GM12878 (cell line): Measurements from ENCODE around the gene ADAMTS3. TPM values are rescaled to one million over a fixed set of nuclear protein-coding genes. Genes with fewer than 3 reads are reported as not detected.

Source experiments
- ATAC-seq: fragments of 200-7000 bp; cut with Tn5 transposase; 3 replicates; pipeline ENCODE4 v1.9.1; 2020; ENCODE audit warnings: mild to moderate bottlenecking, moderate library complexity
- BruUV-seq: library from RNA; stranded (reverse); fragments of 400-500 nt; replicated peaks from 2 replicates; lab custom pipeline; 2021; lab: Mats Ljungman, UMichigan
- CTCF ChIA-PET: fragments of 300-600 bp; sonication (Branson Sonifier 250); formaldehyde crosslinking; extraction: SDS; loops from one replicate; lab custom pipeline; 2021; ENCODE audit warnings: inconsistent platforms; lab: Yijun Ruan, JAX
- POLR2A ChIA-PET: fragments of 350-600 bp; formaldehyde crosslinking; extraction: SDS; loops from one replicate; lab custom pipeline; 2021; ENCODE audit warnings: inconsistent platforms; lab: Charles Lee
- RAD21 ChIA-PET: fragments of 300-600 bp; sonication (Branson Sonifier 250); formaldehyde crosslinking; loops from one replicate; lab custom pipeline; 2023; ENCODE audit warnings: antibody characterized with exemption; ENCODE audit not compliant: unreplicated experiment; lab: Charles Lee
- SMC1A ChIA-PET: fragments of 300-600 bp; sonication (Branson Sonifier 250); formaldehyde crosslinking; loops from one replicate; lab custom pipeline; 2023; ENCODE audit not compliant: unreplicated experiment, uncharacterized antibody; lab: Charles Lee
- DNase-seq: peaks from one replicate; pipeline ENCODE4 v3.0.0-alpha.2; 2011; ENCODE audit warnings: low read depth, low spot score
- FAIRE-seq: peaks from 3 replicates; lab custom pipeline; 2011; peaks lifted over from hg19 to GRCh38; lab: Jason Lieb, UNC
- H2AFZ ChIP-seq: 2 replicates; pipeline ENCODE4 v1.6.0; 2011; ENCODE audit warnings: low read depth, low read length, control low read depth; ENCODE audit not compliant: control insufficient read depth
- H3K27ac ChIP-seq: 2 replicates; pipeline ENCODE4 v1.5.1; 2011; ENCODE audit warnings: control low read depth; ENCODE audit not compliant: control insufficient read depth, insufficient read depth
- H3K27me3 ChIP-seq, 2 experiments: replicated peaks in 1 of 2; 2 replicates each; pipeline versions ENCODE4 v1.6.0 to v1.6.1; 2011; ENCODE audit warnings: low read length in 1 of 2; ENCODE audit not compliant: control insufficient read depth in 2 of 2, insufficient read depth in 2 of 2
- H3K36me3 ChIP-seq, 2 experiments: 2 replicates each; pipeline ENCODE4 v1.5.1; 2011; ENCODE audit warnings: low read length in 1 of 2; ENCODE audit not compliant: control insufficient read depth in 2 of 2, insufficient read depth in 2 of 2
- H3K4me1 ChIP-seq: 2 replicates; pipeline ENCODE4 v1.6.1; 2011; ENCODE audit warnings: mild to moderate bottlenecking, low read length, moderate library complexity, mixed read lengths; ENCODE audit not compliant: control insufficient read depth, insufficient read depth
- H3K4me2 ChIP-seq: 2 replicates; pipeline ENCODE4 v1.6.0; 2011; ENCODE audit warnings: control low read depth; ENCODE audit not compliant: control insufficient read depth, insufficient read depth
- H3K4me3 ChIP-seq: fragments of 200-600 bp; sonication (generic); 2 replicates; pipeline ENCODE4 v1.5.1; 2016
- H3K79me2 ChIP-seq: 2 replicates; pipeline ENCODE4 v1.6.0; 2011; ENCODE audit warnings: low read length; ENCODE audit not compliant: control insufficient read depth, insufficient read depth
- H3K9ac ChIP-seq: 2 replicates; pipeline ENCODE4 v1.8.0; 2011; ENCODE audit warnings: low read length, control low read depth, mixed read lengths; ENCODE audit not compliant: control insufficient read depth, insufficient read depth
- H3K9me3 ChIP-seq: replicated peaks from 3 replicates; pipeline ENCODE4 v1.5.1; 2011; ENCODE audit warnings: mild to moderate bottlenecking, low read length; ENCODE audit not compliant: control insufficient read depth, insufficient read depth
- H4K20me1 ChIP-seq: 2 replicates; pipeline ENCODE4 v1.6.0; 2011; ENCODE audit not compliant: control insufficient read depth, insufficient read depth
- BHLHE40 ChIP-seq, 2 experiments: fragments of 450-650 bp in 1 of 2; IDR thresholded peaks; 2 replicates each; pipeline ENCODE4 v1.6.1; 2011 to 2017; ENCODE audit warnings: low read depth in 2 of 2, borderline replicate concordance in 1 of 2, improper control_type of control experiment in 1 of 2, low read length in 1 of 2, mild to moderate bottlenecking in 1 of 2
- CHD4 ChIP-seq: fragments of 200-600 bp; sonication (generic); IDR thresholded peaks from 2 replicates; pipeline ENCODE4 v1.6.1; 2016; ENCODE audit warnings: mild to moderate bottlenecking
- CREM ChIP-seq: IDR thresholded peaks from 2 replicates; pipeline ENCODE4 v1.6.1; 2014; ENCODE audit warnings: antibody characterized with exemption, low read depth
- EGR1 ChIP-seq, 2 experiments: IDR thresholded peaks; 1 replicate in 1 of 2; 2 replicates in 1 of 2; pipeline ENCODE4 v1.6.1; 2011 to 2012; ENCODE audit warnings: low read depth in 2 of 2, low read length in 2 of 2, borderline replicate concordance in 1 of 2, mild to moderate bottlenecking in 1 of 2, moderate library complexity in 1 of 2
- NR2C2 ChIP-seq: IDR thresholded peaks from 2 replicates; pipeline ENCODE4 v1.6.1; 2011; ENCODE audit warnings: borderline replicate concordance, low read depth; ENCODE audit not compliant: control insufficient read depth, insufficient read length
- PML ChIP-seq: IDR thresholded peaks from 2 replicates; pipeline ENCODE4 v1.6.1; 2012; ENCODE audit warnings: low read length, inconsistent platforms
- POLR2A ChIP-seq: IDR thresholded peaks from 2 replicates; pipeline ENCODE4 v1.6.1; 2011; ENCODE audit warnings: low read depth, mild to moderate bottlenecking, low read length
- POLR2AphosphoS2 ChIP-seq: IDR thresholded peaks from 2 replicates; pipeline ENCODE4 v1.6.1; 2011; ENCODE audit warnings: low read depth, mild to moderate bottlenecking, low read length, improper control_type of control experiment, moderate library complexity
- SIX5 ChIP-seq: IDR thresholded peaks from 2 replicates; pipeline ENCODE4 v1.6.1; 2011; ENCODE audit warnings: mild to moderate bottlenecking, low read depth, low read length, moderate library complexity; ENCODE audit not compliant: severe bottlenecking
- STAT3 ChIP-seq: IDR thresholded peaks from 2 replicates; pipeline ENCODE4 v1.6.1; 2011; ENCODE audit warnings: low read depth, low read length, improper control_type of control experiment
- whole genome bisulfite sequencing: methylation state at CpG from one replicate; pipeline ENCODE4 v1.1.6; 2016; ENCODE audit warnings: low lambda C conversion rate; ENCODE audit not compliant: insufficient replicate concordance, insufficient coverage; ENCODE audit errors: missing lambda C conversion rate; 5-methylcytosine and 5-hydroxymethylcytosine counted together
- in situ Hi-C: fragments of 300-500 bp; cut with MboI; formaldehyde crosslinking; loops from 9 replicates; pipeline ENCODE4 v1.14.3; 2018; ENCODE audit warnings: mixed read lengths
- intact Hi-C: fragments of 100-400 bp; cut with micrococcal nuclease; formaldehyde crosslinking; loops from one replicate; pipeline ENCODE4 v1.14.2; 2022; ENCODE audit not compliant: unreplicated experiment
- polyA plus RNA-seq, 11 experiments: library from polyadenylated mRNA; depleted of rRNA in 4 of 11; unstranded in 6 of 11; stranded (reverse) in 5 of 11; fragments of >200 nt; fragmentation: Nextera tagmentation in 4 of 11; fragmentation: Illumina TruSeq in 1 of 11; extraction: Ambion mirVana in 4 of 11; extraction: Trizol in 1 of 11; gene quantifications; 1 replicate in 1 of 11; 2 replicates in 10 of 11; pipeline versions ENCODE4 v1.2.1 to v1.2.3, GENCODE V29; 2011 to 2016; ENCODE audit warnings: inconsistent platforms in 2 of 11, missing spikeins in 2 of 11, low read depth in 1 of 11
- total RNA-seq, 4 experiments: library from RNA; depleted of rRNA in 3 of 4; stranded (reverse); fragments of >200 nt in 3 of 4; fragmentation: Illumina TruSeq in 1 of 4; extraction: Trizol in 1 of 4; gene quantifications; 2 replicates each; pipeline versions ENCODE4 v1.2.1 to v1.2.3, GENCODE V29; 2013 to 2021
- TF ChIP-seq, protein P1 (sequence below): fragments of 450-650 bp; IDR thresholded peaks from 2 replicates; pipeline ENCODE4 v1.6.1; 2016; ENCODE audit warnings: mild to moderate bottlenecking
- TF ChIP-seq, protein P2 (sequence below): IDR thresholded peaks from 2 replicates; pipeline ENCODE4 v1.6.1; 2012; ENCODE audit warnings: mild to moderate bottlenecking, low read depth, low read length
- TF ChIP-seq, protein P3 (sequence below): IDR thresholded peaks from 2 replicates; pipeline ENCODE4 v1.6.1; 2011; ENCODE audit warnings: borderline replicate concordance, low read depth, mild to moderate bottlenecking, moderate library complexity, low read length; ENCODE audit not compliant: insufficient read depth, poor library complexity, severe bottlenecking
- TF ChIP-seq, protein P4 (sequence below): fragments of 450-650 bp; IDR thresholded peaks from 2 replicates; pipeline ENCODE4 v1.6.1; 2014; ENCODE audit warnings: mild to moderate bottlenecking

The ADAMTS3 gene
- total and polyA plus RNA-seq, 10 of the 15 experiments (the other 5 are each of a cell fraction or from before 2014, with no cell fraction given) = under 0.01 to 0.07 (median 0.02) TPM; not detected in 6

DNA sequence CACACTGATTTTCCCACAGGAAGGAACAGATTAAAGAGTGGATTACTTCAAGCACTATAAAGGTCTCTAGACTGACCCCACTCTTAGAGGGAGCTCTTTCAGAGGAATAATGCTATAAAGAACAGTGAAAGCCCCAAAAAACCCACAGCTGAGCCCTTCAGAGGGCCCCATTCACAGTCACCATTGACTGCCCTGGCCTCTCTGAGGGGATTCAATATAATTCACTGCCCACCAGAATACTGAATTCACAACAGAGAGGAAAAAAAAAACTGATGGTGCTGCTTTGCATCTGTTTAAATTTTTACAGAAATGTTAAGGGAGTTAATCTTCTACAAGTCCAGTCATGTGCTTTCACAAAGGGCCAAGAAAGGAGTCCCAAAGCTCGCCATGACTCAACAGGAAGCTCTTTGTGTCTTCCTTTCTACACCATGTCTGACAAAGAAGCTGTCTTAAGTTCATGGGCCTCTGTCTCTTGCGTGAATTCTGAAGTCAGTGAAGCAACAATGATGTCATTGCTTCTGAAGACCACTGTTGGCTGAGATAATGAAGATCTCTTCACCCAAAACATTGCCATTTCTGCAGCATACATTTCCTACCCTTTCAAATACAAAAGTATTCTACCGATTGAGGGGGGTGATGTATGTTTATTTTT, 174.9 kb downstream of the ADAMTS3 start (continued):
- TF ChIP-seq, protein P1, sequence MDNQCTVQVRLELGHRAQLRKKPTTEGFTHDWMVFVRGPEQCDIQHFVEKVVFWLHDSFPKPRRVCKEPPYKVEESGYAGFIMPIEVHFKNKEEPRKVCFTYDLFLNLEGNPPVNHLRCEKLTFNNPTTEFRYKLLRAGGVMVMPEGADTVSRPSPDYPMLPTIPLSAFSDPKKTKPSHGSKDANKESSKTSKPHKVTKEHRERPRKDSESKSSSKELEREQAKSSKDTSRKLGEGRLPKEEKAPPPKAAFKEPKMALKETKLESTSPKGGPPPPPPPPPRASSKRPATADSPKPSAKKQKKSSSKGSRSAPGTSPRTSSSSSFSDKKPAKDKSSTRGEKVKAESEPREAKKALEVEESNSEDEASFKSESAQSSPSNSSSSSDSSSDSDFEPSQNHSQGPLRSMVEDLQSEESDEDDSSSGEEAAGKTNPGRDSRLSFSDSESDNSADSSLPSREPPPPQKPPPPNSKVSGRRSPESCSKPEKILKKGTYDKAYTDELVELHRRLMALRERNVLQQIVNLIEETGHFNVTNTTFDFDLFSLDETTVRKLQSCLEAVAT = no peak
- TF ChIP-seq, protein P2, sequence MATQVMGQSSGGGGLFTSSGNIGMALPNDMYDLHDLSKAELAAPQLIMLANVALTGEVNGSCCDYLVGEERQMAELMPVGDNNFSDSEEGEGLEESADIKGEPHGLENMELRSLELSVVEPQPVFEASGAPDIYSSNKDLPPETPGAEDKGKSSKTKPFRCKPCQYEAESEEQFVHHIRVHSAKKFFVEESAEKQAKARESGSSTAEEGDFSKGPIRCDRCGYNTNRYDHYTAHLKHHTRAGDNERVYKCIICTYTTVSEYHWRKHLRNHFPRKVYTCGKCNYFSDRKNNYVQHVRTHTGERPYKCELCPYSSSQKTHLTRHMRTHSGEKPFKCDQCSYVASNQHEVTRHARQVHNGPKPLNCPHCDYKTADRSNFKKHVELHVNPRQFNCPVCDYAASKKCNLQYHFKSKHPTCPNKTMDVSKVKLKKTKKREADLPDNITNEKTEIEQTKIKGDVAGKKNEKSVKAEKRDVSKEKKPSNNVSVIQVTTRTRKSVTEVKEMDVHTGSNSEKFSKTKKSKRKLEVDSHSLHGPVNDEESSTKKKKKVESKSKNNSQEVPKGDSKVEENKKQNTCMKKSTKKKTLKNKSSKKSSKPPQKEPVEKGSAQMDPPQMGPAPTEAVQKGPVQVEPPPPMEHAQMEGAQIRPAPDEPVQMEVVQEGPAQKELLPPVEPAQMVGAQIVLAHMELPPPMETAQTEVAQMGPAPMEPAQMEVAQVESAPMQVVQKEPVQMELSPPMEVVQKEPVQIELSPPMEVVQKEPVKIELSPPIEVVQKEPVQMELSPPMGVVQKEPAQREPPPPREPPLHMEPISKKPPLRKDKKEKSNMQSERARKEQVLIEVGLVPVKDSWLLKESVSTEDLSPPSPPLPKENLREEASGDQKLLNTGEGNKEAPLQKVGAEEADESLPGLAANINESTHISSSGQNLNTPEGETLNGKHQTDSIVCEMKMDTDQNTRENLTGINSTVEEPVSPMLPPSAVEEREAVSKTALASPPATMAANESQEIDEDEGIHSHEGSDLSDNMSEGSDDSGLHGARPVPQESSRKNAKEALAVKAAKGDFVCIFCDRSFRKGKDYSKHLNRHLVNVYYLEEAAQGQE = no peak
- TF ChIP-seq POLR2A (no peak), PML (no peak), STAT3 (no peak)

DNA sequence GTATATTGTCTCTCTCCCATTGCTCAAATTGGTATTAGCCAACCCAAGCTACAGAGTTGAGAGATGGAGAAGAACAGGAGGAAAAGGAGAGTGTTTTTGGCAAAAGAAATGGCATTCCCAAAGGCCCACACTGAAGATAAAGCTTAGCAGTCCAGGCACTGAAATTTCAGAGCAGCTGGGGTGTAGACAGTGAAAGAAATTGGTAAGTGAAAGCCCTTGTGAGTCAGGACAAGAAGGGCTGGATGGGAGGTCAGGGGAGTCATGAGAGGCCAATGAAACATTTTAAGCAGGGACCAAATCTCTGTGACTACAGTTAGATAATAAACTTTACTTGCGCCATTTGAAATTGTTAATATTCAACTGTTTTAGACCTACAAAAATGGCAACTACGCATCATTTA, 177.7 kb downstream of the ADAMTS3 start:
- POLR2A ChIA-PET = interaction anchor here (0.6 kb wide), 1 partner anchor 15 kb away, joined by 3 read pairs; no protein-coding TSS in a partner anchor
- no peak overlapping the region for H3K27ac ChIP-seq
- 83% methylated on average over 2 of the region's 2 CpGs for WGBS
- no peaks in the 10 kb centered on the region for H3K9me3 ChIP-seq
- intact Hi-C loops = no loop called here
- FAIRE-seq (no peak), DNase-seq (no peak), ATAC-seq (no peak)
- no peak overlapping the region for H2AFZ ChIP-seq
- in situ Hi-C loops = no loop called here
- no peak overlapping the region for H3K9ac ChIP-seq
- H4K20me1 ChIP-seq = no peaks in the 10 kb centered on the region
- no peaks in the 10 kb centered on the region for H3K36me3 ChIP-seq
- RAD21 ChIA-PET = no interaction called here
- H3K79me2 ChIP-seq = no peaks in the 10 kb centered on the region
- H3K27me3 ChIP-seq = no peaks in the 10 kb centered on the region
- H3K4me1 ChIP-seq = no peaks in the 10 kb centered on the region
- no peak overlapping the region for H3K4me2 ChIP-seq
- BruUV-seq = no TSS peak
- CTCF ChIA-PET = no interaction called here
- SMC1A ChIA-PET = no interaction called here
- no peak overlapping the region for H3K4me3 ChIP-seq
- TF ChIP-seq, protein P3, sequence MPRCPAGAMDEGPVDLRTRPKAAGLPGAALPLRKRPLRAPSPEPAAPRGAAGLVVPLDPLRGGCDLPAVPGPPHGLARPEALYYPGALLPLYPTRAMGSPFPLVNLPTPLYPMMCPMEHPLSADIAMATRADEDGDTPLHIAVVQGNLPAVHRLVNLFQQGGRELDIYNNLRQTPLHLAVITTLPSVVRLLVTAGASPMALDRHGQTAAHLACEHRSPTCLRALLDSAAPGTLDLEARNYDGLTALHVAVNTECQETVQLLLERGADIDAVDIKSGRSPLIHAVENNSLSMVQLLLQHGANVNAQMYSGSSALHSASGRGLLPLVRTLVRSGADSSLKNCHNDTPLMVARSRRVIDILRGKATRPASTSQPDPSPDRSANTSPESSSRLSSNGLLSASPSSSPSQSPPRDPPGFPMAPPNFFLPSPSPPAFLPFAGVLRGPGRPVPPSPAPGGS = no peak
- no peak for TF ChIP-seq POLR2AphosphoS2
- no peak for TF ChIP-seq BHLHE40 (IDR thresholded peaks at IDR 0.05; ENCODE audit: borderline replicate concordance in 1 of 2, low read depth in 2 of 2, low read length in 1 of 2)
- TF ChIP-seq NR2C2 = no peak
- no peak for TF ChIP-seq CHD4
- TF ChIP-seq EGR1 (IDR thresholded peaks at IDR 0.05; ENCODE audit: borderline replicate concordance in 1 of 2, low read depth in 2 of 2, low read length in 2 of 2) = no peak
- TF ChIP-seq, protein P4, sequence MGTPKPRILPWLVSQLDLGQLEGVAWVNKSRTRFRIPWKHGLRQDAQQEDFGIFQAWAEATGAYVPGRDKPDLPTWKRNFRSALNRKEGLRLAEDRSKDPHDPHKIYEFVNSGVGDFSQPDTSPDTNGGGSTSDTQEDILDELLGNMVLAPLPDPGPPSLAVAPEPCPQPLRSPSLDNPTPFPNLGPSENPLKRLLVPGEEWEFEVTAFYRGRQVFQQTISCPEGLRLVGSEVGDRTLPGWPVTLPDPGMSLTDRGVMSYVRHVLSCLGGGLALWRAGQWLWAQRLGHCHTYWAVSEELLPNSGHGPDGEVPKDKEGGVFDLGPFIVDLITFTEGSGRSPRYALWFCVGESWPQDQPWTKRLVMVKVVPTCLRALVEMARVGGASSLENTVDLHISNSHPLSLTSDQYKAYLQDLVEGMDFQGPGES = no peak
- no peak for TF ChIP-seq POLR2A
- no peak for TF ChIP-seq SIX5
- TF ChIP-seq CREM = no peak
